ENCODE data around the gene CCNH.

DNA sequence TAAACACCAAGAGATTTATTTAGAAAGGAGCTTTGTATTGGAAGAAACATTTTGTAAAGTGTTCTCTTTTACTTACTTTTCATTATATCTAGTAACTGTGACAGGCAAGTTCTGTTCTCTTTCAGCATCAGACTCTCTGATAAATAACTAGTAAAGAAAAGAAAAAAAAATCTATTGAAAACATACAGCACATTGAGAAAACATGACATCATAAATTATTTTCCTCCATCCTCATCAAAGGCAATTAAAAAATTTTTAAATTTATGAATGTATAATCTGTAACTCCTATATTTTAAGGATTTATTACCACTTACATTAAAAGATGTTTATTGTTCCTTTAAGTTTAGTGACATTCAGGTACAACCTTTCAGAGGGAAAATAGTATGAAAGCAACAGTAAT lies 11.1 kb downstream of the CCNH start:
- TF ChIP-seq CTCF (conservative IDR thresholded peaks at IDR 0.05; ENCODE audit: low read length) (no peak), EZH2phosphoT487 (IDR thresholded peaks at IDR 0.05; ENCODE audit: borderline replicate concordance, low read depth, low read length) (no peak)
